IPS-18a (cell line): ENCODE data around the gene TRAF3IP3.

ENCODE experiments used
- H3K27ac ChIP-seq: one replicate; pipeline ENCODE4 v1.5.1; 2013; ENCODE audit warnings: low read length
- H3K27me3 ChIP-seq: one replicate; pipeline ENCODE4 v1.6.1; 2013; ENCODE audit warnings: mild to moderate bottlenecking, low read length; ENCODE audit not compliant: control insufficient read depth, insufficient read depth
- H3K36me3 ChIP-seq: one replicate; pipeline ENCODE4 v1.6.1; 2013; ENCODE audit warnings: low read depth, low read length; ENCODE audit not compliant: control insufficient read depth
- H3K4me1 ChIP-seq: one replicate; pipeline ENCODE4 v1.6.1; 2013; ENCODE audit warnings: low read depth, low read length; ENCODE audit not compliant: control insufficient read depth
- H3K4me3 ChIP-seq: one replicate; pipeline ENCODE4 v1.5.1; 2013; ENCODE audit warnings: low read length
- H3K9ac ChIP-seq: one replicate; pipeline ENCODE4 v1.6.1; 2013; ENCODE audit warnings: mild to moderate bottlenecking, low read length, moderate library complexity
- H3K9me3 ChIP-seq: one replicate; pipeline ENCODE4 v1.6.1; 2013; ENCODE audit warnings: low read depth, low read length; ENCODE audit not compliant: control insufficient read depth

TRAF3IP3 gene

GRCh38 chr1:209805341-209805781 lies 49.5 kb downstream of the TRAF3IP3 start:
- no peaks in the 10 kb centered on the region for H3K9me3 ChIP-seq
- H3K27ac ChIP-seq = no peak overlapping the region
- H3K36me3 ChIP-seq = no peaks in the 10 kb centered on the region
- peak overlapping the region; percentile 66 for H3K4me3 ChIP-seq
- H3K27me3 ChIP-seq = peaks cover 21% of the 10 kb centered on the region
- H3K9ac ChIP-seq = peak overlapping the region; percentile 8
- H3K4me1 ChIP-seq = peaks cover 3% of the 10 kb centered on the region

- peak within 1 kb of the TSS; percentile 40 for H3K9ac ChIP-seq
Observed at GRCh38 chr1:209805875-209806760, 50.3 kb downstream of the TRAF3IP3 start, which contains the start of gene IRF6. IRF6 (minus strand) TSS chr1:209806142; CDS start chr1:209801413, 4,729 bp downstream.

GRCh38 chr1:209807509-209807908 lies 51.7 kb downstream of the TRAF3IP3 start:
- Histone ChIP-seq H3K9ac (no peak overlapping the region), H3K27me3 (peaks cover 21% of the 10 kb centered on the region), H3K9me3 (no peaks in the 10 kb centered on the region), H3K4me3 (no peak overlapping the region), H3K27ac (no peak overlapping the region), H3K4me1 (peaks cover 3% of the 10 kb centered on the region), H3K36me3 (no peaks in the 10 kb centered on the region)

More at GRCh38 chr1:209805875-209806760, 50.3 kb downstream of the TRAF3IP3 start, which contains the start of gene IRF6:
- H3K27me3 ChIP-seq = peaks cover 21% of the 10 kb centered on the region
- H3K9me3 ChIP-seq = no peaks in the 10 kb centered on the region
- peak within 1 kb of the TSS; percentile 66 for H3K4me3 ChIP-seq
- no peaks in the 10 kb centered on the region for H3K36me3 ChIP-seq
- H3K27ac ChIP-seq = peak within 1 kb of the TSS; percentile 46
- H3K4me1 ChIP-seq = peaks cover 3% of the 10 kb centered on the region

- peaks cover 20% of the 10 kb centered on the region for H3K27me3 ChIP-seq
- H3K9me3 ChIP-seq = no peaks in the 10 kb centered on the region
- no peak overlapping the region for H3K9ac ChIP-seq
- H3K27ac ChIP-seq = no peak overlapping the region
- H3K4me1 ChIP-seq = peaks cover 3% of the 10 kb centered on the region
- H3K4me3 ChIP-seq = no peak overlapping the region
- H3K36me3 ChIP-seq = no peaks in the 10 kb centered on the region
Observed at GRCh38 chr1:209808059-209808581, 52.3 kb downstream of the TRAF3IP3 start.

GRCh38 chr1:209809611-209810010 lies 53.8 kb downstream of the TRAF3IP3 start:
- H3K27me3 ChIP-seq = peaks cover 8% of the 10 kb centered on the region
- no peak overlapping the region for H3K4me3 ChIP-seq
- peaks cover 3% of the 10 kb centered on the region for H3K4me1 ChIP-seq
- H3K9me3 ChIP-seq = no peaks in the 10 kb centered on the region
- no peak overlapping the region for H3K9ac ChIP-seq
- H3K36me3 ChIP-seq = no peaks in the 10 kb centered on the region
- no peak overlapping the region for H3K27ac ChIP-seq

GRCh38 chr1:209810783-209811182 lies 54.9 kb downstream of the TRAF3IP3 start:
- H3K27me3 ChIP-seq = no peaks in the 10 kb centered on the region
- no peaks in the 10 kb centered on the region for H3K9me3 ChIP-seq
- no peak overlapping the region for H3K27ac ChIP-seq
- H3K36me3 ChIP-seq = no peaks in the 10 kb centered on the region
- H3K4me1 ChIP-seq = peaks cover 3% of the 10 kb centered on the region
- no peak overlapping the region for H3K4me3 ChIP-seq
- H3K9ac ChIP-seq = no peak overlapping the region

GRCh38 chr1:209813902-209814301 lies 58.0 kb downstream of the TRAF3IP3 start:
- H3K4me3 ChIP-seq = no peak overlapping the region
- no peaks in the 10 kb centered on the region for H3K36me3 ChIP-seq
- no peak overlapping the region for H3K27ac ChIP-seq
- no peaks in the 10 kb centered on the region for H3K9me3 ChIP-seq
- H3K4me1 ChIP-seq = no peaks in the 10 kb centered on the region
- H3K9ac ChIP-seq = no peak overlapping the region
- H3K27me3 ChIP-seq = peaks cover 2% of the 10 kb centered on the region

- Histone ChIP-seq H3K9me3 (no peaks in the 10 kb centered on the region), H3K27me3 (peaks cover 9% of the 10 kb centered on the region), H3K9ac (no peak overlapping the region), H3K36me3 (no peaks in the 10 kb centered on the region), H3K4me1 (no peaks in the 10 kb centered on the region), H3K27ac (no peak overlapping the region), H3K4me3 (no peak overlapping the region)
Observed at GRCh38 chr1:209815490-209815889, 59.6 kb downstream of the TRAF3IP3 start.

- Histone ChIP-seq H3K36me3 (no peaks in the 10 kb centered on the region), H3K4me1 (no peaks in the 10 kb centered on the region), H3K4me3 (no peak overlapping the region), H3K27me3 (peaks cover 14% of the 10 kb centered on the region), H3K9me3 (no peaks in the 10 kb centered on the region), H3K9ac (no peak overlapping the region), H3K27ac (no peak overlapping the region)
Observed at GRCh38 chr1:209815931-209816341, 60.1 kb downstream of the TRAF3IP3 start.

- Histone ChIP-seq H3K27me3 (peaks cover 16% of the 10 kb centered on the region), H3K9ac (no peak overlapping the region), H3K4me1 (no peaks in the 10 kb centered on the region), H3K9me3 (no peaks in the 10 kb centered on the region), H3K36me3 (no peaks in the 10 kb centered on the region), H3K4me3 (no peak overlapping the region), H3K27ac (no peak overlapping the region)
Observed at GRCh38 chr1:209816923-209817322, 61.1 kb downstream of the TRAF3IP3 start.

- Histone ChIP-seq H3K4me3 (no peak overlapping the region), H3K9ac (no peak overlapping the region), H3K9me3 (no peaks in the 10 kb centered on the region), H3K27me3 (peaks cover 18% of the 10 kb centered on the region), H3K4me1 (no peaks in the 10 kb centered on the region), H3K36me3 (no peaks in the 10 kb centered on the region), H3K27ac (no peak overlapping the region)
Observed at GRCh38 chr1:209817691-209818090, 61.8 kb downstream of the TRAF3IP3 start.
